Thoracic aorta (tissue), 2 donors: ENCODE data around the gene SPIB. TPM values are rescaled to one million over a fixed set of nuclear protein-coding genes. Genes with fewer than 3 reads are reported as not detected.

Experiments
- ATAC-seq: fragments of 150-250 bp; one replicate; pipeline ENCODE4 v1.8.0; 2017; ENCODE audit warnings: low read depth; ENCODE audit not compliant: insufficient number of reproducible peaks, low FRiP score
- DNase-seq: peaks from one replicate; pipeline ENCODE4 v3.0.0-alpha.2; 2020; ENCODE audit warnings: low spot score
- H3K27ac ChIP-seq, 2 donors: fragments of 200-600 bp; sonication (generic); 1 replicate in 1 of 2; 2 replicates in 1 of 2; pipeline ENCODE4 v1.5.1; 2016; ENCODE audit warnings: mild to moderate bottlenecking in 2 of 2, moderate library complexity in 2 of 2
- H3K27me3 ChIP-seq: fragments of 200-600 bp; sonication (generic); replicated peaks from 2 replicates; pipeline ENCODE4 v1.6.0; 2016; ENCODE audit warnings: mild to moderate bottlenecking; ENCODE audit not compliant: insufficient read depth
- H3K36me3 ChIP-seq: fragments of 200-600 bp; sonication (generic); one replicate; pipeline ENCODE4 v1.5.1; 2016
- H3K4me1 ChIP-seq, 2 donors: fragments of 200-600 bp; sonication (generic); 1 replicate in 1 of 2; 2 replicates in 1 of 2; pipeline versions ENCODE4 v1.5.1 to v1.6.0; 2016; ENCODE audit warnings: low read depth in 2 of 2, mild to moderate bottlenecking in 1 of 2; ENCODE audit not compliant: control insufficient read depth in 1 of 2
- H3K4me3 ChIP-seq: fragments of 200-600 bp; sonication (generic); 2 replicates; pipeline ENCODE4 v1.5.1; 2016; ENCODE audit warnings: mild to moderate bottlenecking
- H3K9me3 ChIP-seq: fragments of 200-600 bp; sonication (generic); 2 replicates; pipeline ENCODE4 v1.5.1; 2016
- total RNA-seq, 2 donors: library from RNA; depleted of rRNA; stranded (reverse); fragments of >200 nt; gene quantifications; one replicate each; pipeline versions ENCODE4 v1.1.0 to v1.2.3, GENCODE V29; 2016
- TF ChIP-seq, protein P1 (sequence below): fragments of 200-600 bp; sonication (generic); IDR thresholded peaks from one replicate; pipeline ENCODE4 v1.5.1; 2019; ENCODE audit warnings: antibody characterized with exemption

Gene SPIB
- total RNA-seq, 2 donors from 2014 or later = not detected

DNA sequence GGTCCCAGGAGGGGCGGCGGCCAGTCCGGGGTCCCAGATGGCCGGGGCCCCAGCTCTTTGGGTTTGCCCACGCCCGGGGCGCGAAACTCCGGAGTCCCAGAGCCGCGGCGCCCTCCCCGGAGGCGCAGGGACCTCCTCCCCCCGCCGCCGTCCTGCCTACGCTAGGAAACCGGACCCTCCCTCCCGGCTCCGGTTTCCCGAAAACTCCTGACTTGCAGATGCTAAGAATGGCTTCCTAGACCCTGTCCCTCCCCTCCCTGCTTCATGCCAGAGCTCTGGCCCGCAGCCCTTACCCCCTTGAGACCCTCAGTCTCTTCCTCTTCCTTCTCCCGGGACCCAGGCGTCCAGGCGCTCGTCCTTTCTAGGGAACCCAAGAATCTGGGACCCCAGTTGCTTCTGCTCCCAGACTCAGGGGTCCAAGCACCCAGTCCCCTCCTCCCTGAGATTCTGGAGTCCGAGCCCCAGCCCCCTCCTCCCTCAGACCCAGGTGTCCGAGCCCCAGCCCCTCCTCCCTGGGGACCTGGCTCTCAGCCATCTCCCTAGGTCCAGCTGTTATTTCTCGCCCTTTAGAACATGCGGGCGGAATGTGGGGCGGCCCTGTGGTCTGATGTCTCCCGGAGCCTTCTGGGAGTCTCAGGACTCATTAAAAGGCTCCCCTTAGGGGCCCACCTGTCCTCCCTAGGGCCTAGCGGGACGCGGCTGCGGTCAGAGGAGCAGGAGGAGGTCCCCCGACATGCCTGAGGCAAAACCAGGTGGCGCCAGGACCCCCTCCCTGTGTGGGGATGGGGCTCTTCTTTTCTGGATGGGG is 13.7 kb downstream of the SPIB start, which contains the start of gene MYBPC2:
Gene MYBPC2, plus strand, starts transcription at position 672 of the 808 bp plus-strand sequence. Its CDS starts 62 bp downstream, at position 734.
- Histone ChIP-seq H3K27ac (peak within 1 kb of the TSS in 1 of 2 donors; percentile 7), H3K9me3 (no peaks in the 10 kb centered on the region), H3K4me3 (peak within 1 kb of the TSS; percentile 72), H3K36me3 (no peaks in the 10 kb centered on the region), H3K27me3 (peaks cover 5% of the 10 kb centered on the region), H3K4me1 (peaks cover 6 to 13% of the 10 kb centered on the region in 2 donors)
- DNase-seq = no peak
- TF ChIP-seq, protein P1, sequence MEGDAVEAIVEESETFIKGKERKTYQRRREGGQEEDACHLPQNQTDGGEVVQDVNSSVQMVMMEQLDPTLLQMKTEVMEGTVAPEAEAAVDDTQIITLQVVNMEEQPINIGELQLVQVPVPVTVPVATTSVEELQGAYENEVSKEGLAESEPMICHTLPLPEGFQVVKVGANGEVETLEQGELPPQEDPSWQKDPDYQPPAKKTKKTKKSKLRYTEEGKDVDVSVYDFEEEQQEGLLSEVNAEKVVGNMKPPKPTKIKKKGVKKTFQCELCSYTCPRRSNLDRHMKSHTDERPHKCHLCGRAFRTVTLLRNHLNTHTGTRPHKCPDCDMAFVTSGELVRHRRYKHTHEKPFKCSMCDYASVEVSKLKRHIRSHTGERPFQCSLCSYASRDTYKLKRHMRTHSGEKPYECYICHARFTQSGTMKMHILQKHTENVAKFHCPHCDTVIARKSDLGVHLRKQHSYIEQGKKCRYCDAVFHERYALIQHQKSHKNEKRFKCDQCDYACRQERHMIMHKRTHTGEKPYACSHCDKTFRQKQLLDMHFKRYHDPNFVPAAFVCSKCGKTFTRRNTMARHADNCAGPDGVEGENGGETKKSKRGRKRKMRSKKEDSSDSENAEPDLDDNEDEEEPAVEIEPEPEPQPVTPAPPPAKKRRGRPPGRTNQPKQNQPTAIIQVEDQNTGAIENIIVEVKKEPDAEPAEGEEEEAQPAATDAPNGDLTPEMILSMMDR = no peak
- no peak for ATAC-seq

DNA sequence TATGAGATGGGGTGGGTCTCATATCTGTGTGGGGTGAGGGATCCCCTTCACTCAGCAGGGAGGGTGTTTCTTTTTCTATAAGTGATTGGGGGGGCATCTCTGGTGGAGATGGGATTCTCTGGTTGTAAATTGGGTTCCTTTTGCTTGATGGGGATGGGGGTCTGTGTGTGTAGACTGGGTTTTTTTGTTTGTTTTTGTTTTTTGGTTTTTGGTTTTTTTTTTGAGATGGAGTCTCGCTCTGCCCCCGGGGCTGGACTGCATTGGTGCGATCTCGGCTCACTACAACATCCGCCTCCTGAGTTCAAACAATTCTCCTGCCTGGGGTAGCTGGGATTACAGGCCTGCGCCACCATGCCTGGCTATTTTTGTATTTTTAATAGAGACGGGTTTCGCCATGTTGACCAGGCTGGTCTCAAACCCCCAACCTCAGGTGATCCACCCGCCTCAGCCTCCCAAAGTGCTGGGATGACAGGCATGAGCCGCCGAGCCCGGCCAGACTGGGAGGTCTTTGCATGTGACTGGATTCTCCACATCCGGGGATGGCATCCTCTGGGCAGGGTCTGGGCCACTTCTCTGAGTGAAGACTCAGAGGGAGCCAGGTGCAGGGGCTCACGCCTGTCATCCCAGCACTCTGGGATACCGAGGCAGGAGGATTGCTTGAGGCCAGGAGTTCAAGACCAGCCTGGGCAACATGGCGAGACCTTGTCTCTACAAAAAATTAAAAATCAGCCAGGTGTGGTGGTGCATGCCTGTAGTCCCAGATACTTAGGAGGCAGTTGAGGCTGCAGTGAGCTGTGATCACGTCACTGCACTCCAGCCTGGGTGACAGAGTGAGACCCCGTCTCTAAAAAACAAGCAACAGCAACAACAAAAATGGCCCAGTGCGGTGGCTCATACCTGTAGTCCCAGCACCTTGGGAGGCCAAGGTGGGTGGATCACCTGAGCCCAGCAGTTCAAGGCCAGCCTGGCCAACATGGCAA is 14.8 kb downstream of the SPIB start:
- H3K4me1 ChIP-seq = peaks cover 6 to 13% of the 10 kb centered on the region in 2 donors
- H3K4me3 ChIP-seq = no peak overlapping the region
- DNase-seq (no peak), ATAC-seq (no peak)
- TF ChIP-seq, protein P1 = no peak
- peaks cover 5% of the 10 kb centered on the region for H3K27me3 ChIP-seq
- H3K27ac ChIP-seq = no peak overlapping the region
- no peaks in the 10 kb centered on the region for H3K9me3 ChIP-seq
- H3K36me3 ChIP-seq = no peaks in the 10 kb centered on the region

DNA sequence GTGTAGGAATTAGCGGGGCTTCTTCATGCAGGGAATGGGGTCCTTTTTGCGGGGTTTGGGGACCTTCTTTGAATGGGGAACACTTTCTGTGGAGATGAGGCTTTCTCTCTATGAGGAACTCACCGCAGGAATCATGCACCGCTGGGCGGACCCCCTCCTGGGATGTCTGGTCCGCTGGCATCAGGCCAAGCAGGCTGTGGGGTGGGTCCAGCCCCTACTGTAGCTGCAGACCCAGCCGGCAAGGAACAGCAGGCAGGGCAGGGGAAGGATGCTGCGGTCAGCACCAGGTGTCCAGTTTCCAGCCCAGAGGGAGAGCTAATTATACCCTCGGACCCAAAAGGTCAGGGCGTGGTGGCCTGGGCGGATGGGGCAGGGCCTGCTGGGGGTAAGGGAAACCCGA is 15.8 kb downstream of the SPIB start:
- no peak for ATAC-seq
- DNase-seq = no peak
- Histone ChIP-seq H3K9me3 (no peaks in the 10 kb centered on the region), H3K4me3 (no peak overlapping the region), H3K27ac (no peak overlapping the region), H3K27me3 (peaks cover 5% of the 10 kb centered on the region), H3K4me1 (peaks cover 6 to 13% of the 10 kb centered on the region in 2 donors), H3K36me3 (no peaks in the 10 kb centered on the region)
- TF ChIP-seq, protein P1 = no peak

DNA sequence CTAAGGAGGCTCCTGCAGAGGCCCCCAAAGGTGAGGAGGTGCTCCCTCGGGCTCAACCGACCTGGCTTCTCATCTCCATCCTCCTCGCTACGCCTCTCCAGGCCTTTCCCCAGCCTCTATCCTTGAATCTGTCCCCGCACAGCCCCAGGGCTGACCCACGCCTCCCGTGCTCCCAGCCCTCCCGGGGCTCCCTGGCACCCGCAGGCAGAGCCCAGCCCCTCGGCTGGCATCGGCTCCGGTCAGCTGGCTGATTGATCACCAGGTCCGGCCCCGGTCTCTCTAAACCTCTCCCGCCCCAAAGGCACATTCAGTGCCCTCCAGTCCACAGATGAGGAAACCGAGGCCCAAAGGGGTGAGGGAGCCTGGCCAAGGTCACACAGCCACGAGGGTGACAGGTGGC is 16.5 kb downstream of the SPIB start:
- H3K27me3 ChIP-seq = peaks cover 5% of the 10 kb centered on the region
- TF ChIP-seq, protein P1 = no peak

DNA sequence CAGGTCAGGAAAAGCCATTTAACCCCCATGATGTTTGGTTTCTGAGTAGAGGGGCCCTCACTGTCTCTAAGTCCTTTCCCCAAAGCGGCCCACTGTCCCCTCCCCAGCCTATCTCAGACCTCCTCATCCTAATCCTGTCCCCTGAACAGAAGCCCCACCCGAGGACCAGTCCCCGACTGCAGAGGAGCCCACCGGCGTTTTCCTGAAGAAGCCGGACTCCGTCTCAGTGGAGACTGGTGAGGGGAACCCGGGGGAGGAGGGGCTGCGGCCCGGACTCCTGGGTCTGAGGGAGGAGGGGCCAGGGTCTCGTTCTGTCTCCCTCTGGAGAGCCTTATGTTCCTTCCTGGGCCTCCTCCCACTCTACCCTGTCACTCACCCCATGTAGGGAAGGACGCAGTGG is 16.9 kb downstream of the SPIB start:
- H3K27me3 ChIP-seq = peaks cover 5% of the 10 kb centered on the region
- no peak for ATAC-seq

More for the DNA sequence above, 16.5 kb downstream of the SPIB start:
- Histone ChIP-seq H3K36me3 (no peaks in the 10 kb centered on the region), H3K27ac (no peak overlapping the region), H3K9me3 (no peaks in the 10 kb centered on the region), H3K4me3 (no peak overlapping the region), H3K4me1 (peaks cover 6 to 13% of the 10 kb centered on the region in 2 donors)
- ATAC-seq = no peak
- DNase-seq = no peak

More for the DNA sequence above, 16.9 kb downstream of the SPIB start:
- no peak overlapping the region for H3K27ac ChIP-seq
- peaks cover 6 to 13% of the 10 kb centered on the region in 2 donors for H3K4me1 ChIP-seq
- no peak overlapping the region for H3K4me3 ChIP-seq
- no peak for DNase-seq
- no peaks in the 10 kb centered on the region for H3K9me3 ChIP-seq
- no peaks in the 10 kb centered on the region for H3K36me3 ChIP-seq
- TF ChIP-seq, protein P1 = no peak
